NCI-H2029 (cell line): ENCODE data around the gene PURA.
A peak's percentile ranks its signal among the peaks of the same experiment; 100 is the strongest.

Experiments
- DNase-seq: peaks from one replicate; lab custom pipeline; 2025; lab: John Stamatoyannopoulos, UW

Gene PURA

GRCh38 chr5:140159014-140159927 lies 45.4 kb downstream of the PURA start:
- DNase-seq: no peak

DNA sequence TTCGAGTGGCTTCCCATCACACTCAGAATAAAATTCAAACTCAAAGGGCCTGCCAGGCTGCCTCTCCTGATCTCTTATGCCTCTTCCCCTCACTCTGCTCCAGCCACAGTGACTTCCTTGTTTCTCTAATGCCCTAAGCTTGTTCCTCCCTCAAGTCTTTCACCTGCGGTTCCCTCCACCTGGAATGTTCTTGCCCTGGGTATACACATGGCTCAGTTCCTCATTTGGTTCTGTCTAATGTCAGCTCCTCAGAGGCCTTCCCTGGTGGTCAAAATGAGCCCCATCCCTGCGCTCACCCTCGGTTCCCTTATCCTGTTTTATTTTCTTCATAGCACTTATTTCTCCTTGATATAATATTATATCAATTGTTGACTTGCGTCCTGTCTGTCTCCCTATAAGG lies 48.4 kb downstream of the PURA start:
- peak; percentile 7 for DNase-seq

DNA sequence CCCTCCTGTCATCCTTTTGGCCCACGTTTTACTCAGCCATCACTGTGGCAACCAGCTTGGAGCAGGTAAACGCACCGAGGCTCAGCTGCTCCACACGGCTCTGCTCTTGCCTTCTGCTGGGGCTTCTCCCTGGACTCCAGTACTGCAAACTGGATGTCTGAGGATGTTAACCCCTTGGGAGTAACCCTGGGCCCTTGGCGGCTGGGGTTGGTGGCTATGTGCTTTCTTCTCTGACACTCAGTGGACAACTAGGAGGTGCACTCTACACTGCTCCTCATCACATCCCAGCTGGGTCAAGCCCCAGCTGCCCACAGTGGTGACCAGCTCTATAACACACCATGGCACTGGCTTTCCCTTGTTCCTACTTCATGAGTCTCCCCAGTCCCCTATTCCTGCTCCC lies 48.9 kb downstream of the PURA start:
- peak; percentile 51 for DNase-seq

GRCh38 chr5:140165101-140165922 lies 51.4 kb downstream of the PURA start:
- DNase-seq: peak; percentile 22

GRCh38 chr5:140165923-140166270 lies 52.0 kb downstream of the PURA start:
- DNase-seq: no peak

DNA sequence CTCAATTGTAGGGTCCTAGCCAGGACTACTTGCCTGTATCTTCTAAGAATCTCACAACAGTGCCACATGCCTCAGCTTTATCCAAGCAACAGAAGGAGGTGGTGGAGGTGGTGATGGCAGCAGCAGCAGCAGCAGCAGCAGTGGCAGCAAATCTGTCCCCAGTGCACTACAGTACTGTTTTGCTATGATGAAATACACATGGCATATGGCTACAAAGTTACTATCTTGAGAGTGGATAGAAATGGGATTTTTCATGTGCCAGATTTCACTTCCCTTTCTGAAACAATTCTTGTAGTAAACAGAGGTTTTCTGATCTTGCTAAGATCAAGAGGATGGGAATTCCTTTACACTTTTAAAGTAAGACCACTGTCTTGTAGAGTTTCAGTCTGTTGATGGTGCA lies 53.0 kb downstream of the PURA start:
- DNase-seq: no peak

DNA sequence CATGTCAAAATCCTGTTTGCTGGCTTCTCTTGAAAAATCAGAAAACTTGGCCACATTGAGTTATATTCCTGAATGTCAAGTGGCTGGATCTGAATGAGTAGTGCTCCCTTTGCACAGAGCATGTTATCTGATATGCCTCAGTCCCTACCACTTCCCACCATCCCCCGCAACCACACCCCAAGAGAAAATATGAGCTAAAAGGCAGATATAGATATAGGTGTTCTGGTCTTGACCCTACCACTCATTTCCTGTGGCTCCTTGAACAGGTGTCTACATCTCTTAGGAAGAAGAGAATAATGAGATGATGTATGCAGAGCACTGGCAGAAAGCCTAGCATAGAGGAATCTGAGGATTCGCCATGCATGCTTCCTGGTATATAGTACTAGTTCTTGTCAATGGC lies 54.5 kb downstream of the PURA start:
- peak; percentile 60 for DNase-seq

DNA sequence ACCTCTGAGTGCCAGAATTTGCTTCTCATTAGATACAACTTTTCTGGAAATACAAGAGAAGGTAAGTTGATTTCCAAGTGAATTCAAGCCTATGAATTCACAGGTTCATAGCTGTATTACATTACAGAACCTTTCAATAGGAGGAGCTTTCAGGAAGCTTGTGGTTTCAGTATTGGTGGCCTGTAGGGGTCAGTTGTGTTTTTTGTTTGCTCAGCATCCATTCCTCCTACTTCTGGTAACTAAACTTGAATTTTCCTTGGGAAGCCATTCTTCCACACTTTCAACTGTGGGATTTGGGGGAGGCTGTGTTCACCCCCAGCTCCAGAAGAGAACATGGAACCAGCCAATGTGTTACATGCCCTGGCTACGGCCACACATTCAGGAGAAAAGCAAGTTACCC lies 55.5 kb downstream of the PURA start:
- no peak for DNase-seq

DNA sequence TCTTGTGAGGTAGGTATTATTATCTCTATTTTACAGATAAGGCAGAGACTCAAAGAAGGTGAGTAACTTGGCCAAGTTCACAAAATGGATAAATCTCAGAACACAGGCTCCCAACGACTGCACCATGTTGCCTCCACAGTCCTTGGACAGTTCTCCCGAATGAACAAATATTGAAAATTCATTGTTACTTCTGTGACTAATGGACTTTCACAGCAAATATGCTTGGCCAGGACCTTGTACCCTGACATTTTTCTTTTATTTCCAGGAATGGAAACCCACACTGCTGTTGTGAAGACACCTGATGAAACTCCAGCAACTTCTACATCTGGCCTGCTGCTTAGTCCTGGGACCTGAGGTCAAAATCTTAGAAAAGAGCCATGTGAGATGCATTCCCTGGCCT lies 58.6 kb downstream of the PURA start:
- no peak for DNase-seq

GRCh38 chr5:140174014-140174413 lies 60.1 kb downstream of the PURA start:
- no peak for DNase-seq

DNA sequence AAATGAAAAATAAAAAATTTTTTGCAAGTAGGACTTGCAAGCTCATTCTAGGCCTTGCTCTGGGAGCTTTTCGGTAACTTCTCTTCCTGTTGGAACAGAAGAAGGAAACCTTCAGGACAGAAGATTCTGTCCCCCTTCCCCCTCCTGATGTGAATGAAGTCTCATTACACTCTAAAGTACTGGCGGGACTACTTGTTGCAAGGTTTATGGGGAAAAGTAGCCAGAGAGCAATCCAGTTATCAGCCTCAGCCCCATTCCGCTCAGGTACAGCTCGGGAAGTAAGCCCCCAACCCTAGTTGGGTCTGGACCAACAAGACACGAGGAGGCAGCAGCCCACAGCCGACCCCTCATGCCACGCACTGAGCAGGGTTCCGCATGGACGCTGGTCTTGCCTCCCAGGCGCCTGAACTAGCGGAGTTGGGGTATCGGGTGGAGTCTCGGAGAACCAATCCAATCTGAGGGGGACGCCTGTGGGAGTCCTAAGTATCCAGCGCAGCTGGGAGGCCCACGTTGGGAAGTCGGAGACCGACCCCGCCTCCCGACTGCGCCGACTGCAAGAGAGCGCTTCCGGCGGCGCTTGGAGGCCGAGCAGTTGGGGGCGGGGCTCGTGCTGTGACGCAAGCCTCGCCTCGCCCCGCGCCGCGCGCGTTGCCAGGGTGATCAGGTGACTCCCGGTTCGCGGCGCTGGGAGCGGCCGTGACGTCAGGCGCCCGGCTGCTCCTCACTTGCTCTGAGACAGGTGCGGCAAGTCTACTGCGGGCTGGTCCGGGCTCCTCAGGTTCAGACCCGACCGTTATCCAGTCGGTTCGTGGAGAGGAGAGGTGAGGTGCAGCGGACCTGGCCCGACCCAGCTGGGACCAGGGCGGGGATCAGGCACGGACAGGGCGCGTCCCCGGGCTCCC lies 60.8 kb downstream of the PURA start, which contains the start of gene CYSTM1:
Gene CYSTM1, plus strand, starts transcription at position 724 of the 902 bp plus-strand sequence. CDS start 19,278 bp downstream, outside the sequence.
- peak; percentile 97 for DNase-seq
